Breast epithelium (tissue), 3 donors: ENCODE results near the gene SERPINA1.

ENCODE experiments used
- POLR2A ChIP-seq: fragments of 450-650 bp; IDR thresholded peaks from one replicate; pipeline ENCODE4 v1.6.1; 2016; ENCODE audit warnings: antibody characterized with exemption, mild to moderate bottlenecking, moderate library complexity
- TF ChIP-seq, protein P1 (sequence below), 3 donors: fragments of 450-650 bp; IDR thresholded peaks; one replicate each; pipeline ENCODE4 v1.5.1; 2016 to 2017; ENCODE audit warnings: antibody characterized with exemption in 3 of 3, mild to moderate bottlenecking in 3 of 3, moderate library complexity in 3 of 3

GRCh38 chr14:94332063-94332583 lies 56.3 kb downstream of the SERPINA1 start:
- TF ChIP-seq, protein P1, sequence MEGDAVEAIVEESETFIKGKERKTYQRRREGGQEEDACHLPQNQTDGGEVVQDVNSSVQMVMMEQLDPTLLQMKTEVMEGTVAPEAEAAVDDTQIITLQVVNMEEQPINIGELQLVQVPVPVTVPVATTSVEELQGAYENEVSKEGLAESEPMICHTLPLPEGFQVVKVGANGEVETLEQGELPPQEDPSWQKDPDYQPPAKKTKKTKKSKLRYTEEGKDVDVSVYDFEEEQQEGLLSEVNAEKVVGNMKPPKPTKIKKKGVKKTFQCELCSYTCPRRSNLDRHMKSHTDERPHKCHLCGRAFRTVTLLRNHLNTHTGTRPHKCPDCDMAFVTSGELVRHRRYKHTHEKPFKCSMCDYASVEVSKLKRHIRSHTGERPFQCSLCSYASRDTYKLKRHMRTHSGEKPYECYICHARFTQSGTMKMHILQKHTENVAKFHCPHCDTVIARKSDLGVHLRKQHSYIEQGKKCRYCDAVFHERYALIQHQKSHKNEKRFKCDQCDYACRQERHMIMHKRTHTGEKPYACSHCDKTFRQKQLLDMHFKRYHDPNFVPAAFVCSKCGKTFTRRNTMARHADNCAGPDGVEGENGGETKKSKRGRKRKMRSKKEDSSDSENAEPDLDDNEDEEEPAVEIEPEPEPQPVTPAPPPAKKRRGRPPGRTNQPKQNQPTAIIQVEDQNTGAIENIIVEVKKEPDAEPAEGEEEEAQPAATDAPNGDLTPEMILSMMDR (IDR thresholded peaks at IDR 0.05), result no peak
- no peak for TF ChIP-seq POLR2A
